H9 (cell line): Measurements from ENCODE around the gene SHMT2. TPM values are rescaled to one million over a fixed set of nuclear protein-coding genes. Genes with fewer than 3 reads are reported as not detected.
"Not testable (repeated sequence)": the region's sequence is repeated elsewhere in the genome, so short reads cannot be mapped to it uniquely, and the experiment has no call there.

ENCODE experiments used
- DNase-seq: peaks from one replicate; pipeline ENCODE4 v3.0.0-alpha.2; 2017
- H2AFZ ChIP-seq: one replicate; pipeline ENCODE4 v1.6.1; 2013; ENCODE audit warnings: mild to moderate bottlenecking, low read length, control low read depth, moderate library complexity
- H2AK5ac ChIP-seq: 2 replicates; pipeline ENCODE4 v1.6.1; 2013; ENCODE audit warnings: low read length, control low read depth, mixed read lengths; ENCODE audit not compliant: insufficient read length
- H2BK120ac ChIP-seq: one replicate; pipeline ENCODE4 v1.6.1; 2013; ENCODE audit warnings: low read depth, mild to moderate bottlenecking, low read length, control low read depth, inconsistent platforms; ENCODE audit not compliant: poor library complexity, severe bottlenecking
- H2BK12ac ChIP-seq: 2 replicates; pipeline ENCODE4 v1.6.1; 2013; ENCODE audit warnings: low read length, control low read depth, mixed read lengths, low read depth; ENCODE audit not compliant: insufficient read length
- H2BK15ac ChIP-seq: 2 replicates; pipeline ENCODE4 v1.6.1; 2013; ENCODE audit warnings: low read depth, low read length, control low read depth
- H2BK20ac ChIP-seq: one replicate; pipeline ENCODE4 v1.6.1; 2013; ENCODE audit warnings: low read depth, mild to moderate bottlenecking, low read length, control low read depth, inconsistent platforms; ENCODE audit not compliant: poor library complexity, severe bottlenecking
- H2BK5ac ChIP-seq: 2 replicates; pipeline ENCODE4 v1.6.1; 2013; ENCODE audit warnings: low read length, control low read depth, mixed read lengths; ENCODE audit not compliant: insufficient read length
- H3K14ac ChIP-seq: 2 replicates; pipeline ENCODE4 v1.6.1; 2013; ENCODE audit warnings: low read length, control low read depth; ENCODE audit not compliant: insufficient read depth
- H3K18ac ChIP-seq: 2 replicates; pipeline ENCODE4 v1.6.1; 2013; ENCODE audit warnings: low read depth, mild to moderate bottlenecking, mixed read lengths, low read length, control low read depth; ENCODE audit not compliant: insufficient read length
- H3K23ac ChIP-seq: 2 replicates; pipeline ENCODE4 v1.6.1; 2013; ENCODE audit warnings: low read length, control low read depth, mixed read lengths, low read depth; ENCODE audit not compliant: insufficient read length
- H3K23me2 ChIP-seq: 2 replicates; pipeline ENCODE4 v1.6.1; 2013; ENCODE audit warnings: low read depth, mild to moderate bottlenecking, mixed read lengths, low read length, control low read depth; ENCODE audit not compliant: insufficient read length, poor library complexity, severe bottlenecking
- H3K27ac ChIP-seq: 2 replicates; pipeline ENCODE4 v1.5.1; 2013; ENCODE audit warnings: low read length, control low read depth, mixed read lengths, low read depth; ENCODE audit not compliant: insufficient read length
- H3K27me3 ChIP-seq: 2 replicates; pipeline ENCODE4 v1.6.1; 2013; ENCODE audit warnings: low read length, control low read depth, inconsistent platforms; ENCODE audit not compliant: insufficient read depth
- H3K4ac ChIP-seq: 2 replicates; pipeline ENCODE4 v1.6.1; 2013; ENCODE audit warnings: low read depth, mild to moderate bottlenecking, control low read depth, inconsistent platforms, low read length, moderate library complexity
- H3K4me1 ChIP-seq: 2 replicates; pipeline ENCODE4 v1.6.1; 2013; ENCODE audit warnings: low read length, control low read depth, inconsistent platforms; ENCODE audit not compliant: insufficient read depth
- H3K4me2 ChIP-seq: 2 replicates; pipeline ENCODE4 v1.6.1; 2013; ENCODE audit warnings: low read length, control low read depth, mixed read lengths; ENCODE audit not compliant: insufficient read length, insufficient read depth
- H3K56ac ChIP-seq: 2 replicates; pipeline ENCODE4 v1.6.1; 2013; ENCODE audit warnings: low read depth, mild to moderate bottlenecking, mixed read lengths, low read length, control low read depth; ENCODE audit not compliant: insufficient read length
- H3K79me1 ChIP-seq: 2 replicates; pipeline ENCODE4 v1.6.1; 2013; ENCODE audit warnings: low read depth, mild to moderate bottlenecking, moderate library complexity, low read length, control low read depth, inconsistent platforms; ENCODE audit not compliant: insufficient read depth, poor library complexity, severe bottlenecking
- H3K79me2 ChIP-seq: 2 replicates; pipeline ENCODE4 v1.6.1; 2013; ENCODE audit warnings: low read length, control low read depth, inconsistent platforms; ENCODE audit not compliant: insufficient read depth
- H3K9ac ChIP-seq: 2 replicates; pipeline ENCODE4 v1.6.1; 2013; ENCODE audit warnings: low read length, control low read depth, mixed read lengths; ENCODE audit not compliant: insufficient read length; ENCODE audit errors: extremely low read depth
- H3K9me3 ChIP-seq: one replicate; pipeline ENCODE4 v1.6.1; 2013; ENCODE audit warnings: low read depth, low read length, inconsistent platforms; ENCODE audit not compliant: control insufficient read depth
- H3T11ph ChIP-seq: one replicate; pipeline ENCODE4 v1.6.1; 2013; ENCODE audit warnings: mild to moderate bottlenecking, low read length, control low read depth, inconsistent platforms
- H4K20me1 ChIP-seq: one replicate; pipeline ENCODE4 v1.6.1; 2013; ENCODE audit not compliant: control insufficient read depth, insufficient read length, insufficient read depth
- H4K5ac ChIP-seq: 2 replicates; pipeline ENCODE4 v1.6.1; 2013; ENCODE audit warnings: low read depth, mild to moderate bottlenecking, mixed read lengths, low read length, control low read depth; ENCODE audit not compliant: insufficient read length
- H4K8ac ChIP-seq: replicated peaks from 2 replicates; pipeline ENCODE4 v1.6.1; 2013; ENCODE audit warnings: low read length, control low read depth, mixed read lengths, low read depth; ENCODE audit not compliant: insufficient read length
- H4K91ac ChIP-seq: 2 replicates; pipeline ENCODE4 v1.6.1; 2013; ENCODE audit warnings: low read depth, mild to moderate bottlenecking, moderate library complexity, mixed read lengths, low read length, control low read depth; ENCODE audit not compliant: insufficient read length
- H3K27ac Mint-ChIP-seq, 3 experiments: 2 replicates in 2 of 3; 3 replicates in 1 of 3; pipeline ENCODE4 v1.8.0; 2020 to 2021; ENCODE audit warnings: mixed read lengths in 3 of 3, mild to moderate bottlenecking in 1 of 3, moderate library complexity in 1 of 3
- H3K27me3 Mint-ChIP-seq: 2 replicates; pipeline ENCODE4 v1.8.0; 2021; ENCODE audit warnings: low read depth, mild to moderate bottlenecking, moderate library complexity, mixed read lengths
- H3K36me3 Mint-ChIP-seq, 3 experiments: 2 replicates in 2 of 3; 3 replicates in 1 of 3; pipeline ENCODE4 v1.8.0; 2020 to 2021; ENCODE audit warnings: low read depth in 3 of 3, mixed read lengths in 3 of 3; ENCODE audit not compliant: insufficient read depth in 1 of 3
- H3K4me1 Mint-ChIP-seq, 2 experiments: 2 replicates each; pipeline ENCODE4 v1.8.0; 2020; ENCODE audit warnings: mixed read lengths in 2 of 2
- H3K4me3 Mint-ChIP-seq, 2 experiments: 2 replicates in 1 of 2; 3 replicates in 1 of 2; pipeline ENCODE4 v1.8.0; 2020 to 2021; ENCODE audit warnings: mild to moderate bottlenecking in 2 of 2, mixed read lengths in 2 of 2, moderate library complexity in 1 of 2
- H3K9me3 Mint-ChIP-seq, 2 experiments: 2 replicates in 1 of 2; 3 replicates in 1 of 2; pipeline ENCODE4 v1.8.0; 2020; ENCODE audit warnings: mild to moderate bottlenecking in 2 of 2, mixed read lengths in 2 of 2, moderate library complexity in 1 of 2
- WGBS: extraction: QIAGEN DNeasy Blood & Tissue Kit; methylation state at CpG from one replicate; pipeline ENCODE4 v1.1.7; 2013; ENCODE audit warnings: missing lambda C conversion rate, low lambda C conversion rate, mixed read lengths; ENCODE audit not compliant: insufficient read length; ENCODE audit errors: extremely low coverage; 5-methylcytosine and 5-hydroxymethylcytosine counted together
- total RNA-seq: library from RNA; stranded (reverse); gene quantifications from 2 replicates; pipeline ENCODE4 v1.2.1, GENCODE V29; 2021
- TF ChIP-seq, protein P1 (sequence below): fragments of 200-600 bp; sonication (generic); conservative IDR thresholded peaks from 3 replicates; pipeline ENCODE4 v1.8.0; 2021; ENCODE audit warnings: antibody characterized with exemption, mild to moderate bottlenecking

Gene SHMT2
- total RNA-seq, 1 experiment from 2014 or later, result 260 TPM

DNA sequence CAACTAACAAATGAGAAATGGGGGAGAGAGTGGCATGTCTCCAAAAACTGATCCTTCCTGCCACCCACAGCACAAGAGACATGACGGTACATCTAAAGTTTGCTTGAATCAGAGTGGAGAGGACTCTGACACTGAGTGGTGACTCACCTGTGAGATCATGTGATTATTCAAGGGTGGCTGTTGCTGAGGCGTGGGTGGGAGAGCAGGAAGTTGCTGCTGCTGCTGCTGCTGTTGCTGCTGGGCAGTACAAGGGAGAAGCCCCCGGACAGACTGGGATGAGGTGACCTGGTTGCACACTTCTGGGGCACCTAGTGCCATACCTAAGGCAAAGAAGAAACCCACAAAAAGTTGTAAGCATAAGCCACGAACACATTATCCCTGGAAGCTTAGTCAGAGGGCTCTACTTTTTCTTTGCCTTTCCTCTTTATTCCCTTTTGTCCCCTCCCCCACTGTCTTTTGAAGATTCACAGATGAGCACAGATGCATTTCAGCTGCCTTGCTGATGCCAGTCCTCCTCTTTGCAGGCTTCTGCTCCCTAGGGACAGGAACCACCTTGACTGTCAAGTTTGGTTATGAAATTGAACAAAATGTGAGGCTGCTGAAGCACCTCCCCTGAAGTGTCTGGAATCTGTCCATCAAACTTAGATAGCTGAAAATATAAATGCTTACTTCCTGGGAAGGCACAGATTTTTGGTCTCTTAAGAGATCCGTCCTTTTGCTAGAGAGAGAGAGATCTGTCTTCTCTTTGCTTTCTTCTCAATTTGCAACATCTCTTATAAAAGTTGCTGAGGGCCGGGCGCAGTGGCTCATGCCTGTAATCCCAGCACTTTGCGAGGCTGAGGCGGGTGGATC lies 50.9 kb downstream of the SHMT2 start:
- H3K9me3 ChIP-seq, result no peaks in the 10 kb centered on the region
- H3K4me1 ChIP-seq, result no peaks in the 10 kb centered on the region; the same call in 1 of the 2 replicates
- Mint-ChIP-seq H3K27ac (peak overlapping the region in 2 of 3 experiments; percentile 21 to 94; a peak in 3 of 7 replicates), H3K4me1 (peaks cover 10 to 13% of the 10 kb centered on the region in 2 experiments), H3K9me3 (peaks cover 0 to 3% of the 10 kb centered on the region in 2 experiments; a peak in 1 of 5 replicates), H3K36me3 (peaks cover 17 to 71% (median 60%) of the 10 kb centered on the region in 3 experiments; a peak in 6 of 7 replicates), H3K4me3 (no peak overlapping the region), H3K27me3 (no peaks in the 10 kb centered on the region)
- H2BK20ac ChIP-seq, result no peak overlapping the region
- no peak overlapping the region for H2BK12ac ChIP-seq
- no peaks in the 10 kb centered on the region for H3K79me1 ChIP-seq
- H3K56ac ChIP-seq, result no peak overlapping the region
- H3K27me3 ChIP-seq, result no peaks in the 10 kb centered on the region
- no peak overlapping the region for H3T11ph ChIP-seq
- H2BK15ac ChIP-seq, result no peak overlapping the region
- peak; percentile 70 for DNase-seq
- TF ChIP-seq, protein P1, sequence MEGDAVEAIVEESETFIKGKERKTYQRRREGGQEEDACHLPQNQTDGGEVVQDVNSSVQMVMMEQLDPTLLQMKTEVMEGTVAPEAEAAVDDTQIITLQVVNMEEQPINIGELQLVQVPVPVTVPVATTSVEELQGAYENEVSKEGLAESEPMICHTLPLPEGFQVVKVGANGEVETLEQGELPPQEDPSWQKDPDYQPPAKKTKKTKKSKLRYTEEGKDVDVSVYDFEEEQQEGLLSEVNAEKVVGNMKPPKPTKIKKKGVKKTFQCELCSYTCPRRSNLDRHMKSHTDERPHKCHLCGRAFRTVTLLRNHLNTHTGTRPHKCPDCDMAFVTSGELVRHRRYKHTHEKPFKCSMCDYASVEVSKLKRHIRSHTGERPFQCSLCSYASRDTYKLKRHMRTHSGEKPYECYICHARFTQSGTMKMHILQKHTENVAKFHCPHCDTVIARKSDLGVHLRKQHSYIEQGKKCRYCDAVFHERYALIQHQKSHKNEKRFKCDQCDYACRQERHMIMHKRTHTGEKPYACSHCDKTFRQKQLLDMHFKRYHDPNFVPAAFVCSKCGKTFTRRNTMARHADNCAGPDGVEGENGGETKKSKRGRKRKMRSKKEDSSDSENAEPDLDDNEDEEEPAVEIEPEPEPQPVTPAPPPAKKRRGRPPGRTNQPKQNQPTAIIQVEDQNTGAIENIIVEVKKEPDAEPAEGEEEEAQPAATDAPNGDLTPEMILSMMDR, result no peak
- H3K4ac ChIP-seq, result no peak overlapping the region
- no peaks in the 10 kb centered on the region for H3K79me2 ChIP-seq
- no peak overlapping the region for H3K23ac ChIP-seq
- no peak overlapping the region for H4K8ac ChIP-seq
- no peak overlapping the region for H3K9ac ChIP-seq
- no peak overlapping the region for H4K91ac ChIP-seq
- peak overlapping the region; percentile 28 for H4K5ac ChIP-seq
- peak overlapping the region; percentile 50 for H3K4me2 ChIP-seq
- no peak overlapping the region for H2BK120ac ChIP-seq
- no CpG with 5 or more reads among the region's 9 CpGs for WGBS
- H2BK5ac ChIP-seq, result no peak overlapping the region
- H4K20me1 ChIP-seq, result no peaks in the 10 kb centered on the region
- no peak overlapping the region for H3K27ac ChIP-seq
- H3K23me2 ChIP-seq, result no peaks in the 10 kb centered on the region
- H2AK5ac ChIP-seq, result no peak overlapping the region
- no peak overlapping the region for H2AFZ ChIP-seq
- no peak overlapping the region for H3K14ac ChIP-seq
- no peak overlapping the region for H3K18ac ChIP-seq

DNA sequence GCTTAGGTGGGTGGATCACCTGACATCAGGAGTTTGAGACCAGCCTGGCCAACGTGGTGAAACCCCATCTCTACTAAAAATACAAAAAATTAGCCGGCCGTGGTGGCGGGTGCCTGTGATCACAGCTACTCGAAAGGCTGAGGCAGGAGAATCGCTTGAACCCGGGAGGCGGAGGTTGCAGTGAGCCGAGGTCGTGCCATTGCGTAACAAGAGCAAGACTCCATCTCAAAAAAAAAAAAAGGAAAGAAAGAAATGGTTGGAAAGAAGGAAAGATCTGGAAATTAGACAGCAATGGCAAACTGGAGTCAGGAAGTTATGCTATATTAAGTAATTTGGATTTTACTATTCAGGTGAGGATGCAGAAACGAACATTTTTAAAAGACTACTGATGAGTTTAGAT lies 52.6 kb downstream of the SHMT2 start:
- not testable (repeated sequence) for H3K9me3 Mint-ChIP-seq, DNase-seq, H2BK15ac ChIP-seq, H2BK20ac ChIP-seq, H2BK5ac ChIP-seq, H3T11ph ChIP-seq, H3K14ac ChIP-seq, H2AK5ac ChIP-seq, H4K20me1 ChIP-seq, H3K27ac Mint-ChIP-seq, H3K4me3 Mint-ChIP-seq, H3K4me1 ChIP-seq, H4K91ac ChIP-seq, H3K23me2 ChIP-seq, H3K56ac ChIP-seq, H2BK12ac ChIP-seq, H3K79me1 ChIP-seq, H3K27me3 ChIP-seq, H3K4me2 ChIP-seq, H3K4ac ChIP-seq, H4K8ac ChIP-seq, H3K27me3 Mint-ChIP-seq, H3K18ac ChIP-seq, H3K79me2 ChIP-seq, H3K27ac ChIP-seq, H2BK120ac ChIP-seq, H3K9me3 ChIP-seq, H2AFZ ChIP-seq, H4K5ac ChIP-seq, H3K9ac ChIP-seq, H3K23ac ChIP-seq
- Mint-ChIP-seq H3K4me1 (peaks cover 10 to 13% of the 10 kb centered on the region in 2 experiments), H3K36me3 (peaks cover 15 to 58% (median 57%) of the 10 kb centered on the region in 3 experiments; a peak in 6 of 7 replicates)
- no CpG with 5 or more reads among the region's 12 CpGs for WGBS
